ENCODE measurements around the gene C20orf141.
"Not testable (repeated sequence)": the region's sequence is repeated elsewhere in the genome, so short reads cannot be mapped to it uniquely, and the experiment has no call there.

The C20orf141 gene

DNA sequence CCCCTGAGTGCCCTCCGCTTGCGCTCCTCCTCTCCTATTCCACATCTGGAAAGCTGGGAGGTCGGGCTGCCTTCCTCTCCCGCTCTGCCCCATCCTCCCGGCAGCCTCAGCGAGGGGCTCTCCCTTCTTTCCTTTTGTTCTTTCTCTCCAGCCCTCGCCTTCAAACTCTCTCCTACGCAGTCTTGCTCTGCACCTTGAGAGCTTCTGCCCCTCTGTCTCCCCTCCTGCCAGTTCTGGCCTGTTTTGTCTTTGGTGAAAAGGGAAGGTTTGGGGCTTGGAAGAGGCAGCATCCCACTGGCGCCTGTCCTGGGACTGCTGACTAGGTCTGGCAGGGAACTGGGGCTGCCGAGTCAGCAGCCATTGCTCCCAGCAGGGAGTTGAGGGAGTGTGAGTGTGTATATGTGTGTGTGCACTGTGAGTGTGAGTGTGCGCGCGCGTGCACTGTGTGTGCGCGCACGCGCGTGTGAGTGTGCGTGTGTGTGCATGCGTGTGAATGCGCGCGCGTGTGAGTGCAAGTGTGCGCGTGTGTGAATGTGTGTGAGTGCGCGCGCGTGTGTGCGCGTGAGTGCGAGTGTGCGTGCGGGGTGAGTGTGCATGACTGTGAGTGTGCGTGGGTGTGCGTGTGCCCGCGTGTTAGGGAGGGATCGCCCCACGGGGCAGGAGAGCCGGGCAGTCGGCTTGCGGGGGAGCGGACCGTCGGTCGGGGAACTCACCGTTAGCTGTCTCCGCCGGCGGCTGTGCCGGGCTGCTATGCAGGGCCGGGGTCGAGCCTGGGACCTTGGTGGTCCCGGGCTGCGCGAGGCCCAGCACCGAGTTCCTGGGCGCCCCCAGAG lies 14.9 kb upstream of the C20orf141 start:
- DNase-seq (ENCODE audit: low read depth in 2 of 3, low spot score in 1 of 3): no peak

GRCh38 chr20:2800521-2801285 lies 14.1 kb upstream of the C20orf141 start, which contains the start of gene CPXM1:
CPXM1 (minus strand) TSS chr20:2800627; CDS start chr20:2800572, 55 bp downstream.
- no peak for DNase-seq (ENCODE audit: low read depth in 2 of 3, low spot score in 1 of 3)

DNA sequence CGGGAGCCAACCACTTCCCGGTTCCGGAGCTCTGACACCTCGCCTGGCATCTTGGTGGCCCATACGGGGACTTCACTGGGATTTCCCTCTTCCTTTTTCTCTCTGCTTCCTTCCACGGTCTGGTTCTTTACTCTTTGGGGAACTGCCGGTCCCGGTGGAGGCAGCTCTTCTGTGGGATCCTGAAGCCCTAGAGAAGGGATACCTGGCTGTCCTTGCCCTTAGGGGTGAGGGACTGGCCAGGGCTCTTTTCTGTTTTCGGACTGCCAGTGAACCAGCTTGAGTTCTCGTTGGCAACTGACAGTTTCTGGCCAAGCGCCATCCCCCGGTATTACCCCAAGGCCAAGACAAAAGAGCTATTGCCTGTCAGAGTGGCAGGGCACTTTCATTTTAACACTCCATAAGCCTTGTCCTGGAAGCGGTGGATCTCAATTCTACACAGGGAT lies 13.5 kb upstream of the C20orf141 start:
- no peak for DNase-seq (ENCODE audit: low read depth in 2 of 3, low spot score in 1 of 3)

GRCh38 chr20:2804041-2804828 lies 10.6 kb upstream of the C20orf141 start:
- no peak for DNase-seq (ENCODE audit: low read depth in 2 of 3, low spot score in 1 of 3)

DNA sequence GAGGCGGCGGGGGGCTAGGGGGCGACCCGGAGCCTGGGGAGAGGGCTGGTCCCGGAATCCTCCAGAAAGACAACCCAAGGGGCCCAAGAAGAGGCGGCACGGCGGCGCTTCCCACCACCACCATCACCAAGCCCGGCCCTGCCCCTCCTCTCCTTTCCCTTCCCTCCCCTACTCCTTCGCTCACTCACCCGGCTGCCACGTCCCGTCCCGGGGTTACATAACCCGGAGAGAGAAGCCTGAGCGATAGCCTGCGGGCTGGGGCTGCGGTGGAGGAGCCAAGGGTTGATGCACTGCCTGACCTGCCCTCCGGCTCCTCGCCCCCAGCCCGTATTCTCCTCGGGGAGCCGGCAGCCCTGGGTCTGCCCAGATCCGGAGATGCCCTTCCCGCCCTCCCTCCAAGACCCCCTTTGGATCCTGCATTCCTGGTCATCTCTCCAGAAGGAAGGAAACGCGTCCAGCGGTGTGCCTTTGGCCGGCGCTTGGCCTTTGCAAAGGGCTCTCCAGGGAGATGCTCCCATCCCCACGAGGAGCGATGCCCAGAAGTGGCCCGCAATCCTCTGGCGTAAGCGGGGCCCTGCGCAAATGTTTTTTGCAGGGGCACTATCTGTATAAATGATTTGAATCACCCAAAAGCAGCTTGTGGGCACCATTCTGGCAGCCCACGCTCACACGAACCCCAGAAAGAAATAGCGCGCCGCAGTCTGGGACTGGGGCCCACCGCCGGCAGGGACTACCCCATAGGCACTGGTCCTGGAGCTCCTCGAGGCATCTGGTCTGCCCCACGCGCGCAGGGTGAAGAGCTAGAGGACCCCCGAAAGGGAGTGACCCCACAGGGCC lies 9.7 kb upstream of the C20orf141 start:
- no peak for DNase-seq (ENCODE audit: low read depth in 2 of 3, low spot score in 1 of 3)

DNA sequence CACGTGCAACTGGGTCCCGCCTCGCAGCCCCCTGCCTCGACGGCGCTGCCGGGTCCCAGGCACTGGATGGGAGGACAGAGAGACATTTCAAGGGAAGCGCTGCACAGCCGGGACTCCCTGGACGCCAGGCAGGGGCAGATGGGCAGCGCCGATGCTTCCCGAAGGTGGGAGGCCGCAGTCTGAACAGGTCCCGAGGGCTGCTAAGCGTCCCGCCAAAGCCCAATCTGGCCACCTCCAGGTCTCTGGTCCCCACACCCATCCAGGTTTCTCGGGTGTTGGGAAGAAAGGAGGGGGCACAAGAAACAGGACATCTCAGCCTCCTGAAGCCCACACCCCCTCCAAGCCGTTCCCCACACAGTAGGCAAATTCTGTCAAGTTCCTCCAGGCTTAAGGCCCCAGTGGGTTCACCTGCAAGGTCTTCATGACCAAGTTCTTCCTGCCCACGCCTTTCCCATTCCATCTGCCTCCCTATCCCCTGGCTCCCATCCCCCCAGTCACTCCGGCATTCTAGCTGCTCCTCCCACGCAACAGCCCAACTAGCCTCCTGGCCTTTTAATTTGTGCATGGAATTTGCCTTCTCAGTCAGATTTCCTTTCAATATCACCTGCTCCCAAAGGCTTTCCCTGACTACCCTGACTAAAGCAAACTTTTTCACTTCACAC lies 9.0 kb upstream of the C20orf141 start:
- DNase-seq (ENCODE audit: low read depth in 2 of 3, low spot score in 1 of 3): no peak

DNA sequence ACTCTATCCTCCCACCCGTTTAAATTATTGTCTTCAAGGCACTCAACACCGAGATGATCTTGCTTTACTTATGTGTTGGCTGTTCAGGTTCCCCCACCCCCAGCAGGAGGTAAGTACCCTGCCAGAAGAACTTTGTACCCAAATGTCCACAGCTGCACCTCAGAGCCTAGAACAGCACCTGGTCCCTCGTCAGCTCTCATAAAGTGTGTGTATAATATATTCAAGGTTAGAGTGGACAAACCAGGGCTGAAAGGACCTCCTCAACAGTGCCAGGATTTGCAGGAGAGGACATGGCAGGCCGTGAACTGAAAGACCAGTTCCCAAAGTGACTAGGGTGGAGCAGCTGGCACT lies 8.5 kb upstream of the C20orf141 start:
- DNase-seq (ENCODE audit: low read depth in 2 of 3, low spot score in 1 of 3): no peak

DNA sequence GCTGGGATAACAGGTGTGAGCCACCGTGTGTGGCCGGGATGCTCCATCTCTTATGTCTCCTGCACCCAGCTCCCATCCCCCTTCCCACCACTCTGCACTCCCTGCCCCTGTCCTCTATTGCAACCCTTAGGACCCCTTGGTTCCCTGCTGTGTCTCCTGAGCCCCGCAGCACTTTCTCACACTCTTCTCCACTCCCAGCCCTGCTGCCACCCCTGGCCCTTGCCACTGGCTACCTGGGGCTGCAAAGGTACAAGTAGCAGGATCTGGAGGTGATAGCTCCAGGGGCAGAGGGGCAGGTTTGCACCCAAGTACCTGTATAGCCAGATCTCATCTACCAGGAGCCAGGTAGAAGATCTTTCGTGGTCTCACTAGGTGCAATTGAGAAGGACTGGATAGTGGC lies 7.8 kb upstream of the C20orf141 start:
- DNase-seq (ENCODE audit: low read depth in 2 of 3, low spot score in 1 of 3): no peak

- not testable (repeated sequence) for DNase-seq (ENCODE audit: low read depth in 2 of 3, low spot score in 1 of 3)
Measured at GRCh38 chr20:2807929-2808328, 6.9 kb upstream of the C20orf141 start.

- no peak for DNase-seq (ENCODE audit: low read depth in 2 of 3, low spot score in 1 of 3)
Measured at GRCh38 chr20:2809690-2810089, 5.1 kb upstream of the C20orf141 start.

DNA sequence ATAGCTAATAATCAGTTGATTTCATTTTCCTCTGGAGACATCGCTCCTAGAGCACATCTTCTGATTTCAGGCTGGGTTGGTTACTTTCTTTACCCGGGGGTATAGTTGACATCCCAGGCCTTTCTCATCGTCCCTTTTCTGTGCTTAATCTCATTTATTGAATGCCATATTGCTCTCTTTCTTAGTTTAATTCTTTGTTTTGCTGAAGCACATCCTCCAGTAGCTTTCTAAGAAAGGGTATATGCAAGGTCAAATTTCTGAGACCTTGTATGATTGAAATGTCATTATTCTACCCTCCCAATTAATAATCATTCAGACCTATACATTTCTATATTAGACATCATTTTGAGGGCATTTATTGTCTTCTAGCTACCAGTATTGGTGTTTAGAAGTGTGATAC lies 2.6 kb upstream of the C20orf141 start:
- no peak for DNase-seq (ENCODE audit: low read depth in 2 of 3, low spot score in 1 of 3)

DNA sequence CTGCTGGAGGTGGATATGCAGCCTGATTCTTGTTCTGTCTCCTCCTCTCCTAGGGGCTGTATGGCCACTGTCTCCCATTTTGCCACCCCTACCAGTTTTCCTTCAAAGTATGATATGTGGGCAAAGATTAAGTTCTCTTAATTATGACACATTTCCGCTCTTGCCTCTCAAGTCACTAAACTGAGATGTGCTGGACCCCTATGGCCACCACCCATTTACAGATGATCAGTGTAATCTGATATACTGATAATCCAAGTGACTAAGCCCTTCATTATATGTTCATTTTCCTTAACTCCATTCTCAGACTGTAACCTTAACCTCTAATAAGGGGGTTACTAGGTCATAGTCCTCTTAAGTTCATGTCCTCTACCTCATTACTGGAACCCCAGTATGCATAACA lies 711 bp upstream of the C20orf141 start:
- DNase-seq (ENCODE audit: low read depth in 2 of 3, low spot score in 1 of 3): no peak

- no peak for DNase-seq (ENCODE audit: low read depth in 2 of 3, low spot score in 1 of 3)
Measured at GRCh38 chr20:2815242-2815900, 584 bp downstream of the C20orf141 start.

- DNase-seq (ENCODE audit: low read depth in 2 of 3, low spot score in 1 of 3): no peak
Measured at GRCh38 chr20:2816030-2816582, 1.3 kb downstream of the C20orf141 start, which contains the start of gene TMEM239. TMEM239 (plus strand) TSS chr20:2816364; CDS start chr20:2816555, 191 bp downstream.

DNA sequence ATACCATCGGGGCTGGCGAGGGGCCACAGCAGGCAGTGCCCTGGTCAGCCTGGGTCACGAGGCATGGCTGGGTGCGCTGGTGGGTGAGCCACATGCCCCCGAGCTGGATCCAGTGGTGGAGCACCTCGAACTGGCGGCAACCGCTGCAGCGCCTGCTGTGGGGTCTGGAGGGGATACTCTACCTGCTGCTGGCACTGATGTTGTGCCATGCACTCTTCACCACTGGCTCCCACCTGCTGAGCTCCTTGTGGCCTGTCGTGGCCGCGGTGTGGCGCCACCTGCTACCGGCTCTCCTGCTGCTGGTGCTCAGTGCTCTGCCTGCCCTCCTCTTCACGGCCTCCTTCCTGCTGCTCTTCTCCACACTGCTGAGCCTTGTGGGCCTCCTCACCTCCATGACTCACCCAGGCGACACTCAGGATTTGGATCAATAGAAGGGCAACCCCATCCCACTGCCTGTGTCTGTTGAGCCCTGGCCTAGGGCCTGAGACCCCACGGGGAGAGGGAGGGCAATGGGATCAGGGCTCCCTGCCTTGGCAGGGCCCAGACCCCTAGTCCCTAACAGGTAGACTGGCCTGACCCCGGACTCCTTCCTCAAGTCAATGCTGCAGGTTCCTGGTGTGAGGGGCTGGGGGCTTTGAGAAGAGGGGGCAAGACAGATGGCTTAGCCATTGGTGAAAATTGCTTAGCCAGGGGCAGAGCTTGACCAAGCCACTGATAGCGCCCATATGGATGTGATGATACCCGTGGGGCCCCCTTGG lies 2.0 kb downstream of the C20orf141 start:
- no peak for DNase-seq (ENCODE audit: low read depth in 2 of 3, low spot score in 1 of 3)

- DNase-seq (ENCODE audit: low read depth in 2 of 3, low spot score in 1 of 3): no peak
Measured at GRCh38 chr20:2817341-2817726, 2.5 kb downstream of the C20orf141 start.

DNA sequence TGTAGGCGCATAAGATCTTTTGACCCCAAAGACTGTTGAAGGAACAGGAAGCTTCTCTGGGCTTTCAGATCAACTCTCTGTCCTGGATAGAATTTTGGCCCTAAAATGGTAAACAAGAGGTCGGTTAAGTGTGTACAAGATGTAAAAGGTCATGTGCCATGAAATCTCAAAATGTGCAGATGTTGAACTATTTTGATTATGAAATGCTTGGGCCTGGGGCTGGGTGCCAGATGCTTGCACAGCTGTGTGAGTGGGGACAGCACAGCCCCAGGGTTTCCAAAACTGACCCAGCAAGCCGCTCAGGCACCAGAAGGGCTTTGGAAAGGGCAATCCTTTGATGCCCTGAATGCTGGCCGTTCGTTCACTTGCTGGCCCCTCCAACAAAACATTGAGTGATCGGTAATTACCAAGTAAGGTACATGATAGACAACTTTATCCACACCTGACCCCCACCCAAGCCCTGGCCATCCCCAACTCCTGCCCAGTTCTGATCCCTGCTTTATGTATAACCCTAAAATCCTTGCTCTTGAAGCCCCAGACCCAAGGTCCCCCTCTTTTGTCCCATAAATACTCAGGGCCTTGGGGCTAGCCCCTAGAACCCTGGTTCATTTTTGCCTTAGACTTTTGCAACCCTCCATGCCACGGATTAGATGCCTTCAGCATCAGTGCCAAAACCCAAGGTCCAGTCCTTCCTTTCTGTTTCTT lies 3.3 kb downstream of the C20orf141 start:
- no peak for DNase-seq (ENCODE audit: low read depth in 2 of 3, low spot score in 1 of 3)
